Measurements from ENCODE around the gene GPHN.

GPHN gene

DNA sequence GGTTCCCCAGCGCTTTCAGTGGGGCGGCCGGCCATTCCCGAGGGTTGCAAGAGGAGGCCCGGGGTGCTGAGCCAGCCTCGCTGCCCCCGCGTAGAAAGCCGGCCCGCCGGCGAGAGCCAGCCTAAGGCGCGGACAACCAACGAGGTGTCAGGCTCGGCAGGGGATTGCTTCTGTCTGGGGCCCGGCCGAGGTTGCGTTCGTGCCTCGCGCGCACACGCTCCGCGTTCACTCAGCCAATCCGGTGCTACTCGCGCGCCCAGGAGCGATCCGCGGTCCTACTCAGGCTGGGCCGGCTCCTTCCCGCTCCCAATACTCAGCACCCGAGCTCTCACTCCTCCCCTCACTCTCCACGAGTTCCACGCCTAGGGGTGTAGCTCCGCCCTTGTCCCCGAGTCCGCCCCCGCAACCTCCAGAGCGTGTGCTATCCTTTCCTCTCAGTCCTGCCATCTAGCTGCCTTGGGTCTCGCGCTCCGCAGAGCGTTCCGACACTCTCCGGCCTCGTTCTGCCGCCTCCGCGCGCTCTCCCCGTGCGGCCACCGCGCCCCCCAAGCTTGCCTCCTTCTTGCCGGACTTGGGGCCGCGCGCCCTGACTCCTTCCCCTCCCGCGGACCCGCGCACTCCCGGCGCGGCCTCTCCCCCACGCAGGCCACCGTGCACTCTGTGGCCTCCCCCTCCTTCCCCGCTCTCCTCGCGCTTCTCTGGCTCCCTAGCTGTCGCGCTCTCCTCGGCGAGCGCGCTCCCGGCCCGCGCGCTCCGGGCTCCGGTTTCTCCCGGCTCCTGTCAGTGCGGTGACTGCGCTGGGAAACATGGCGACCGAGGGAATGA lies at the start of gene GPHN:
GPHN (plus strand) TSS at position 426 of the 825 bp plus-strand sequence.
- in situ Hi-C loops (cut with HindIII; ENCODE audit: low sequenced_read_pairs), result no loop called here

DNA sequence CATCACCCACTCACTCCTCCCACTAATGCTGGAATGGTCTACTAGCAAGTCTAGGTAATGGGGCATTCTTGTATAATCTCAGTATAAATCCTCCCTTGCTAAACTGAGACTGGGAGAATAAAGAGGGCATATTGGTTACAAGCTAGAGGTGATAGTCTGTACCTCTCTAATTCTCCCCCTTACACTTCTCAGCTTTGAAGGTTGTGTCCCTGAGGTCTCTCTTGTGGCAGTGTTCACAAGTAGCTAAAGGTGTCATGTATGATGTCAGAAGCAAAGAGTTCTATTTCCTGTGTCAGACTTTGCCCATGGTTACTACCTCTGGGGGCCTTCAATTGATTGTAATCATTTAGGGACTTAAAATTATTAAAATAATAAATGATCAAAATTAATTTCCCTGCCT lies 48.3 kb upstream of the GPHN start:
- in situ Hi-C loops (cut with HindIII; ENCODE audit: low sequenced_read_pairs), result no loop called here

DNA sequence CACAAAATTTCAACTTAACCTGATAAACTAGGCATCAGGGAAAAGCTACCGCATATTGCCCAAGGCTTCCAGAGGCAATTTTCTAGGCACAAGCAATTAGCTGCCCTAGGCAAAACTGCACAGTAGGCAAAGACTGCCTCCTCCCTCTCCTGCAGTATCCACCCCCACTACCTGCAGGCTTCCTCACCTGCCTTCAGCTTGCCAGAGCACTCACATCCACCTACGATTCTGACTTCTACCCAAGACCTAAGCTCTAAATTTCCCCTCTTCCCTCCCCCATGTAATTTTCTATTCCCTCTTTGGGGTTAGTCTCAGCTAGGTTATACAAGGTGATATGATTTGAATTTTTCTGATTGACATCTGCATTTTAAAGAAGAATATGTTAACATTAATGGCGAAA lies 43.7 kb upstream of the GPHN start:
- in situ Hi-C loops (cut with HindIII; ENCODE audit: low sequenced_read_pairs), result no loop called here

DNA sequence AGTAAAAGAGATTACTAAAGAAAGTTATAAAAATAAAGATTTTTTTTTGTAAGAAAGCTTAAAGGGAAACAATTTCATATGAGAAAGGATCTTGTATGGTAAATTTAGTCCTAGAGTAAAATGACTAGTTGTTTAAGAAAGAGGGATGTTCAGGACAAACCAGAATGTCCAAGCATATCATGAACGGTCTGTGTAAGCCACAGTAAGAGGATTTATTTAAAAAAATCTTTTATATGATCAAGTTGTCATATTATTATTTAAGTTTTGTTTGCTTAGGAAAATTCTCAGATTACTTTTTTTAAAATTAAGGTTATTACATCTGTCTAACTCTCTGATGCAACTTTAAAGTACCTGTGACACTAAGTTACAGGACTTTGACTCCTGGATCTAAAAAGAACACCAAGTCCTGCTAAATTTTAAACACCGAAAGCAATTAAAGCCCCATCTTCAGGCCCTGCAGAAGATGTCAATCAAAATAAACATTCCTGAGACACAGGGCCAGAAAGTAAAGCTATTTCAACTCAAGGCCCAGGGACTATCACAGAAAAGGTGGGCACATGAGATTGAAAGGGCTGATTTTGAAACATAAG lies 39.1 kb upstream of the GPHN start:
- in situ Hi-C loops (cut with HindIII; ENCODE audit: low sequenced_read_pairs), result no loop called here

DNA sequence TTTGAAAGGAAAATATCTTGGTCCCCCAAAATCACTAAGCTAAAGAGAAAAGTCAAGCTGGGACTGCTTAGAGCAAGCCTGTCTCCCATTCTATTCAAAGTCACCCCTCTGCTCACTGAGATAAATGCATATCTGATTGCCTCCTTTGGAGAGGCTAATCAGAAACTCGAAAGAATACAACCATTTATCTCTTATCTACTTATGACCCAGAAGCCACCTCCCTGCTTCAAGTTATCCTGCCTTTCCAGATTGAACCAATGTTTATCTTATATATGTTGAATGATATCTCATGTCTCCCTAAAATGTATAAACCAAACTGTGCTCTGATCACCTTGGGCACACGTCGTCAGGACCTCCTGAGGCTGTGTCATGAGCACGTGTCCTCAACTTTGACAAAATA lies 36.4 kb upstream of the GPHN start:
- in situ Hi-C loops (cut with HindIII; ENCODE audit: low sequenced_read_pairs), result no loop called here

DNA sequence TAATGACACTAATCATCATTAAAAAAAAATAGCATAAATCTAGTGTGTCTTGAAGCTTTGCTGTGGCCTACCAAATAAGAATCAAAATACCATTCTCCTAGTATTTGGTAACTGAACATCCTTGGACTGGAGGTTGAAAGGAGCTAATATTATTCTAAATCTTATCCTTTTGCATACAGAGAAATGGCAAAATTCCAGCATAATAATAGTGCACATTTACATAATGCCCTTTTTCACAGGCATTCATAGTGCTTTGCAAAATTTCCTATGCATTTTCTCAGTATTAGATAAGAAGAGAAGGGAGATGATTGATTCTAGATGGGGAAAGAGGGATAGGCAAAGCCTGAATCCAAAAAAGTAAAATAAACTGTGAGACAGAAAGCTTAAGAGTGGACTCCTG lies 35.7 kb upstream of the GPHN start:
- in situ Hi-C loops (cut with HindIII; ENCODE audit: low sequenced_read_pairs), result no loop called here

DNA sequence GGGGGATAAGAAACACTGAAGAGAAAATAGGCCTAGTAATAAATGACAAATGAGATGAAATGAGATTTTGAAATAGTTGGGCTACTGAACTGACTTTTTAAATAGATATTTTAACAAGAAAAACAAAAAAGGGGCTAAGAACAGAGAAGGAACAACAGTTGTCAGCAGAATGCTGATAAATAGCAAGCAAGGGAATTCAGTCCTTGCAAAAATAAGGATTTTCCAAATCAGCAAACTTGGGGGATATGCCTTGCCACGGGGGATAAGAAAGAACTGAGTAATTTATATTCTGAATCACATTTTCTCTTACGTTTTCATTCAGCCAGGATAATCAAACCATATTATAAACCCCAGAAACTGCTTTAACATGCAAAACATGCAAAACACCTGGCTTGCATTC lies 34.7 kb upstream of the GPHN start:
- in situ Hi-C loops (cut with HindIII; ENCODE audit: low sequenced_read_pairs), result no loop called here

DNA sequence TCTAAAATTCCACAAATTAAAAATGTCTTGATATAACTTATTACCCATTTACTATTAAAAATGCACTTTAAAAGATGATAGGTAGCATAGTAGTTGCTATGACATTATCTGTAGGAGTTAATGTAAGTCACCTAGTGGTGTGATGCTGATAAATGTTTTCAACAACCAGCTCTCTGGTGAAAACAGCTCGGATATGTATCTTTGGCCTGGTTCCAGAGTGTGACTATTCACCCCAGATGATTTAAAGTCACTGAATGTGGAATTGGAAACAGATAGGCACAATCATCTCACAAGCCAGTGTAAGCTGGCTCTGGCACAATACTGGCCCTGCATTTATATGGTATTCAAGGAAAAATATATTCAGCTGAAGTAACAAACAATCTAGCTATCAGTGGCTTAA lies 31.0 kb upstream of the GPHN start:
- in situ Hi-C loops (cut with HindIII; ENCODE audit: low sequenced_read_pairs), result no loop called here

DNA sequence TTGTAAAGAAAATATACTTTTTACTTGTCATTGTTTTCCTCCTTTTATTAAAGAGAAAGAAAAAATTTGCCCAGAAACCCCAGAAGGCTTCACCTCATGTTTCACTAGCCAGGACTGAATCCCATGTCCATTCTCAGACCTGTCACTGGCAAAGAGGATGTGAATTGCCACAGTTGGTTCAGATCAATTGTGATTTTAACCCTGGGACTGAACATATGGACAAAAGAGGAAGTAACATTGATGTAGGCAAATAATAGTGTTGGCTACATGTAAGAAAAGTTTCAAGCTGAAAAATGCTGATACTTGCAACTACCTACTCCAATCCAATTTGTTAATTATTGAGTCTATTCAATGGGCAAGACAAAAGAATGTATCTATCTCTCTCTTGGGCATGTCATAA lies 30.4 kb upstream of the GPHN start:
- in situ Hi-C loops (cut with HindIII; ENCODE audit: low sequenced_read_pairs), result no loop called here

DNA sequence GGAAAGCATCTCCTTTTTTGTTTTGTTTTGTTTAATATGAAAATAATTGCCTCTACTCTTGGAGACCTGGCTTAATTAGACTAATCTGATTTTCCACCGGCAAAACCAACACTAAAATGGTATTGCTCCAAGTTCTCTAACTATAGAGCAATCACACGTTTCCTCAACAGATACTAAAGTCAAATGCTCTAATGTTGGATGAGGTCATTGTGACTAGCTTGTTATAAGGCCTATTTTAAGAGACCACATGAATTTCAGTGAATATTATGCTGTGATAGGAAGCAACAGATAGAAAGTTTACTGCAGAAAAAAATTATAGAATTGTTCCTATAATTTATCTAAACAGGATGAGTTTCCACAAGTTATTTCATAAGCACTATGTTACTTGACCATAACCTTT lies 25.1 kb upstream of the GPHN start:
- in situ Hi-C loops (cut with HindIII; ENCODE audit: low sequenced_read_pairs), result no loop called here

DNA sequence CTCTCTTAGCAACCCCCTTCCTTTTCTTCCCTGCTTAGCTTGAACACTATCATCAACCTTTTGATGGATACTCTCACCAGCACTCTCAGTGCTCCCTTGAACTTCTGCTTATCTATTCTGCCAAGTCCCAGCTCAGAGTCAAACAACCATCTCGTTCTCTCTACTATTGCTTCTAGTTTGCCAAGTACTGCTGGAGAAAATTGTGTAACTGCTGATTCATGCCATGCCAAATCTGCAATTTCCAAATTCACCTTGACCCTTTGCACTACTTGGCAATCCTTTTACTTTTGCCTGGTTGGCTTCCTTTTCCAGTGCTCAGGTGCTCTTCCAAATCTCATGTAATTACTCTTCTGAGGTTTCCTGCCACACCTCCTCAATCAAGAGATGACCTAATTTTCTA lies 24.6 kb upstream of the GPHN start:
- in situ Hi-C loops (cut with HindIII; ENCODE audit: low sequenced_read_pairs), result no loop called here

DNA sequence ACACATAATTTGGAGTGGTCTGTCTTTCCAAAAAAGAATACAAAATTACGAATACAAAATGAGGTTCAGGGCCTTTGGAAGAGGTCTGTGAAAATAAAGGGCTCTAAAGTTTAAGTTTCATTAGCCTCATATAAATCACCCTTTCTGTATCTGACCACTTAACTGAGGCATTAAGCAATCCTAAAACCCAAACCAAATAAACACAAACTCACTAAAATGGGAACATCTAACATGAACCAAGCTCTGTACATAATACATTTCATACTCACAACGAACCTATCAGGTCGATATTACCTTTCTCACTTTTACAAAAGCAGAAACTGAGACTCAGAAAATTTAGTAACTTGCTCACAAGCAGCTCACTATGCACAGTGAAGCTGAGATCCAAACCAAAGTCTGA lies 22.9 kb upstream of the GPHN start:
- in situ Hi-C loops (cut with HindIII; ENCODE audit: low sequenced_read_pairs), result no loop called here

DNA sequence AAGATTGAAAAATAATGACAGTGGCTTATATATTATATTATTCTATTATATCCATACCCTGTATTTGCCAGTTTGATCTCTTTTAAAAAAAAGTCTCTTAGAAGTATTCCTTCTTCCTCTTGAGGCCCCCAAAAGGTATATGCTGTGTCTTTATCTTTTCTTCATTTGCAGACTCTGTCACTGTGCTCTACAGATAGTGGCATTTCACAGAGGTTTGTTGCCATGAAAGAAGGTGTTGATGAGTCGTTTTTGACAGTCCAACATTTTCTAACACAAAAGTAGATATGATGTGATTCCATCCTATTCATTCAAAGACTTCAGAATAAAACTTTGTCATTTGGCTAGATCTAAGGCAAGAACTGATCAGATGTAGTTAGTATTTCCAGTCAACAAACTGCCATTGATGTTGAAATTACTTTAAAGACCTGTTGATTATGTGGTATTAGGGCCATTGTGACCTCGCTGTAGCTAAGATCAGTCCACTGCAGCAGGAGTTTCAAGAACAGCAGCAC lies 22.0 kb upstream of the GPHN start, which contains the start of gene CCDC196:
CCDC196 (plus strand) TSS at position 462 of the 512 bp plus-strand sequence. CDS start 132 bp downstream, outside the sequence.
- in situ Hi-C loops (cut with HindIII; ENCODE audit: low sequenced_read_pairs), result no loop called here

DNA sequence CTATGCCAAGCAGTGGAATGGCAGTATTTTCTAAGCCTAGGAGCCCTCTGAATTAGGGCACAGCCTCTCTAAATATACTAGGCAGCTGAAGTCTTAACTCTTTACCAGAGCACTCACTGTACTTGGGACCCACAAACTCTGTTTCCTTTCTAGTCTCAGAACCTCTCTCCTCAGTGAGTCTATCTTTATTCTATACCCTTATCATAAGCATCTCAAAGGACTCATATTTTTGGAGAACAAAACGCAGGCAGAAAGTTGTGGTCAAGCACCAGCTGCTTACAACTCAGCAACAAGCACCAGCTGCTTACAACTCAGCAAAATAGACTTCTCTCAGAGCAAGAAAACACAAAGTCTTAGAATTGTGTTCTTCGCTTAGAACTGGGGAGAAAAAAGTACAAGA lies 20.8 kb upstream of the GPHN start:
- in situ Hi-C loops (cut with HindIII; ENCODE audit: low sequenced_read_pairs), result no loop called here

DNA sequence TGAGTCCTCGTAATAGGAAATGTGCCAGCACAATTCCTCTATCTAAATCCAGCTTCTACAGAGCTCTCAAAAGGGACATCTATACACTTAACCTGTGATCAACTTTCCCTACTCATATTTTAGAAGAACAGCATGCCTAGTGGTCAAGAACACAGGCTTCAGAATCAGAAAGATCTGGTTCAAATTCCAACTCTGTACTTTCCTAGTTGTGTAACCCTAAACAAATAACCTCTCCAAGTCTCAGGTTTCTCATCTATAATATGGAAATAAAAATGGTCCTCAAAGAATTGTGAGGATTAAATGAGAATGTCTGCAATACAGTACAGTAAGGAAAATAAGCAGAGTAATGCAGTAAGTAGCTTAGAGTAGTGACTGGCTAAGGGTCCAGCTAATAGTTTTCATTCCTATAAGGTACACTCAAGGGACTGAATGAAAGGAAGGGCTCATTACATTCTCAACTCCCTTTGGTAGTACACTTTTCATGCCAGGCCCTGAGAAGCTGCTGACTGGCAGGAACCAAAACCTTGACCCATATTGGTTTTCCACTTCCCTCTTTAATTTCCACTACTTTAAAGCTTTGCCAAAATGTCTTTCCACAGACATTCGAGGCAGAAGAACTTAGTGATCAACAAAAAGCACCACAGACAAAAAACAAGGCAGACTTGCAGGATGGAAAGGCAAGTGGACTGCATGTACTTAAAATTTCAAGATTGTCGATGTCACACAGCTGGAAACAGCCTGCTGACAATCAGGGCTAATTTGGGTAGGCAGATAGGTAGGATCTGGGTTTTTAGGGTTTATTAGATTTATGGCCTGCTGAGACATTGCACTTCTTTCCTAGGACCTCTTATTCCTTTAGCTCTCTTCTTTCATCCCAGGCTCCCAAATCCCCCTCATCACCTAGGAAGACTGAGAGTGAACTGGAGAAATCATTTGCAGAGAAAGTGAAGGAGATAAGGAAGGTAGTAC lies 17.5 kb upstream of the GPHN start:
- in situ Hi-C loops (cut with HindIII; ENCODE audit: low sequenced_read_pairs), result no loop called here

DNA sequence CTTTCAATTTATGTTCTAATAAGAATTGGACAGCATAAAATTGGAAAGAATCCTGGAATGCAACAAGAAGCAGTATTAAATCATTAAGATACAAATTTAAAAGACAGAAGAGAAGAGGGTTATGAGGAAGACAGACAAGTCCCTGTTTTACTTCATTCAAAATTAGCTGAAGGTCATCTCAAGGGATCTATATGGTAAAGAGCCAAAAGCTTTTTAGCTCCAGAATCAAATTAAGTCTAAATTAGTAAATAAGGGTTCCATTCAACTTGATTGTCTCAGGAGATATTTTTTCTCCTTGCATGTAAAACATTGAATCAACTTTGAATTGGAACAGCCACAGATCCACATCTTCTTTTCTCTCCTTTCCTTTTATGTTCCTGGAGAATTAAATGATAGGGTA lies 14.2 kb upstream of the GPHN start:
- in situ Hi-C loops (cut with HindIII; ENCODE audit: low sequenced_read_pairs), result no loop called here

DNA sequence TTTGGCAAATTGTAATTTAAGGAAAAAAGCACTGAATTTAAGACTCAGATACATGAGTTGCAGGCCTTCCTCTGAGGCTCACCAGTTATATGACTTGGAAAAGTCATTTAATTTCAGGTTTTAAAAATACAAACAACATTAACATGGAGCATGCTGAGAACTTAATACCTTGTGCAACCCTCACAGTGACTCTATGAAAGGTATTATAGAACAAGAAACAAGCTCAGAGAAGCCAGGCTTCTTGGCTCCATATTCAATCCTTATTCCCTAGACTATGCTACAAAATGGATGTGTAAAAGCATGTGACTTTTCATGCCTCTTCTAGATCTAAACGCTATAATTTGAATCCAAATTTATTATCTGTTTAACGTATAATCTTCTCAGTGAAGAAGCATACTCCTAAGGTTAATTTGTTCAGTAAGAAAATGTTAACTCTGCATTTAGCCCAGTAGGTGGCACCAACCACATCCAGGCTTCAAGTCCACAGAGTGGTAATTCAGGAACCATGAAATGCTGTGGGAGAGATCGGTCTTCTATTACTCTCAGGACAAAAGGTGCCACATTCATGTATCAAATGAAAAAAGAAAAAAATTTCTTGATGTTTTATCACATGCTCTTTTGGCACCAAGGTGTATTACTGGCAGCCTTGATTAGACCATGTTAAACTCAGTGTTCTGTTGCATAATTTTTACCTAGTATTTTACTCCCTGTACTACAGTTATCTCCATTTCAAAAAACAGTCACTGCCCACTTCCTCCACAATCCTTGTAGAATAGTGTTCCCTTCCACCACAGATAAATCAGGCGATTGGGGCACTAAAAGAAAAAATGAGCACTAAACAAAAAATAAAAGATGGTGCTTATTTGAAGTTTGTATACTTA lies 12.5 kb upstream of the GPHN start:
- in situ Hi-C loops (cut with HindIII; ENCODE audit: low sequenced_read_pairs), result no loop called here

DNA sequence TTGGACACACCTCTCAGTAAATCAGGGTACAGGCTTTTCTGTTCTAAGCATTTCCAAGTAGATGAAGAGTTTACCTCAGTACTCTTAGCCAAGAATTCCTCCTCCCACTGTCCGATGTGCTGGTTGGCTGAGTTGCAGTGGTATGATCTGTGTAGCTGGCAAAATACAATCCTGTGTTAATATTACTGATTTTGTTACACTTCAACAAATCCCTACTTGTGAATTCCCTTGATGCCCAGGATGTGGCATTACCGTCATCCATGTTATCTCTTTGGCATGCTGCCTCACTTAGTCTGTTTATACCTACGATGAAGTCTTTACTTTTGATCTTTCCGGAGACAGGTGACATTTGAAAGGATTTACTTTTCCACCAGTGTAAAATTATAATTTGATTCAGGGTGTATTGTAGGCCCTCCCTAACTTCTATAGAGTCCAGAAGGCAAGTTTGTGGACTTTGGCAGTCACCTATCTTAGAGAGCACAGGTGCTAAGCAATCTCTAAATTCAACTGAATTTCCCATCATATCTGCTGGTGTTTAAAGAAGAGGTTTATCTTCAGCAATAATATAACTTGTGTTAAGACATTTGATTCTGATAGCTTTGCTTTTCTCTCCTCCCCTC lies 11.6 kb upstream of the GPHN start:
- in situ Hi-C loops (cut with HindIII; ENCODE audit: low sequenced_read_pairs), result no loop called here

DNA sequence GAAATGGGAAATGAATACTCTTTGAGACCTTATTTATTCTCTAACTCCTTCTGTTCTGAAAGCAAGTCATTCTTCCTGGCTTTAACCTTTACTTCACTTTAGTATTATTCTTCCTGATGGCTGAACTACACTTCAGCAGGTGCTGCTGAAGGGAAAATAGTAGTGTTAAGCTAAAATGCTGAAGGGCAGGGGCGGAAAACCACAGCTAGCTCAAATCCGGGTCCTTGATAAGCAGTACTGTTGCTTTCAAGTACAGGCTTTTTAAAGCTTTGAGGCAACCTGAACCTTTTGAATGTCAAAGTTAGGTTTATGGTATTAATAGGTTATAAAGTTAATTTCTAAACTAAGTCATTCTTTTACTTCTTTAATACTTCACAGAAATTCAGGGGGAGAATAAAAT lies 11.0 kb upstream of the GPHN start:
- in situ Hi-C loops (cut with HindIII; ENCODE audit: low sequenced_read_pairs), result no loop called here

DNA sequence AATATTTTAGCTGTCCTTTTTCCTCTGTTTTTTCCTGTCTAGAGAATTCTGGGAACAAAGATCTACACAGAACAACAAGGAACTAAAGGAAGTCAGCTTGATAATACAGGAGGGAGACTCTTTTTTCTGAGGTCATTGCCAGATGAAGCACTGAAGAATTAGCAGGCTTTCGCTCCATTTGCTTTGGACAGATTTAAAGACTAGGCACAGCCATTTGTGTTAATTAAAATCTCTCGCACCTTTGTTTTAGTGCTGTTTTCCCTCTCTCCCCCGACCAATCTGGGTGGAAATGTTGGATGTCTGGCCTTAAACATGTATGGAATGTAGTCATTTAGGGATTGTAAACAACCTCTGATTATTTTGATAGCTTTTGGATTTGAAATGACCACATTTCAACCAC lies 9.6 kb upstream of the GPHN start:
- in situ Hi-C loops (cut with HindIII; ENCODE audit: low sequenced_read_pairs), result no loop called here

Measured in DLD1 (cell line).